Stimulated activated CD4-positive, alpha-beta T cell treated with anti-CD3 and anti-CD28 coated beads, Interleukin-1b, Interleukin-23, amount 100 ng/mL, for 24 hours (primary cell): ENCODE data around the gene RNF169.
A peak's percentile ranks its signal among the peaks of the same experiment; 100 is the strongest.

ENCODE experiments used
- DNase-seq, 4 experiments: peaks; one replicate each; pipeline ENCODE4 v3.0.0-alpha.2; 2020; ENCODE audit warnings: low read depth in 4 of 4, low spot score in 1 of 4

RNF169 gene

GRCh38 chr11:74748211-74749126 lies at the start of gene RNF169:
TSS of gene RNF169 (plus strand) at chr11:74748849. CDS start at chr11:74748881, 32 bp downstream.
- peak; percentile 71 to 84 (median 76) for DNase-seq

- no peak for DNase-seq
Measured at GRCh38 chr11:74699615-74700396, 48.8 kb upstream of the RNF169 start.

- DNase-seq = no peak
Measured at GRCh38 chr11:74701351-74701750, 47.3 kb upstream of the RNF169 start.

GRCh38 chr11:74702383-74703007 lies 46.2 kb upstream of the RNF169 start:
- peak; percentile 3 to 36 (median 36) for DNase-seq

- no peak for DNase-seq
Measured at GRCh38 chr11:74703211-74703610, 45.4 kb upstream of the RNF169 start.

GRCh38 chr11:74707182-74707581 lies 41.5 kb upstream of the RNF169 start:
- DNase-seq = no peak

- no peak for DNase-seq
Measured at GRCh38 chr11:74707602-74708510, 40.8 kb upstream of the RNF169 start.

GRCh38 chr11:74709175-74709574 lies 39.5 kb upstream of the RNF169 start:
- DNase-seq = no peak

- DNase-seq = no peak
Measured at GRCh38 chr11:74710281-74710938, 38.2 kb upstream of the RNF169 start.

GRCh38 chr11:74713686-74714085 lies 35.0 kb upstream of the RNF169 start:
- DNase-seq = no peak

- peak in 1 of 4 experiments; percentile 4 for DNase-seq
Measured at GRCh38 chr11:74714904-74715303, 33.7 kb upstream of the RNF169 start.

GRCh38 chr11:74717221-74717969 lies 31.3 kb upstream of the RNF169 start:
- no peak for DNase-seq

GRCh38 chr11:74719011-74719410 lies 29.6 kb upstream of the RNF169 start:
- DNase-seq = no peak

GRCh38 chr11:74720596-74721478 lies 27.8 kb upstream of the RNF169 start:
- DNase-seq = no peak

GRCh38 chr11:74721479-74721835 lies 27.2 kb upstream of the RNF169 start:
- no peak for DNase-seq

GRCh38 chr11:74723511-74723910 lies 25.1 kb upstream of the RNF169 start:
- DNase-seq = no peak

GRCh38 chr11:74725701-74726100 lies 22.9 kb upstream of the RNF169 start:
- no peak for DNase-seq

- DNase-seq = peak in 2 of 4 experiments; percentile 39 to 40
Measured at GRCh38 chr11:74726547-74727182, 22.0 kb upstream of the RNF169 start.
